ENCODE results near the gene OPN3.
A peak's percentile ranks its signal among the peaks of the same experiment; 100 is the strongest.

DNA sequence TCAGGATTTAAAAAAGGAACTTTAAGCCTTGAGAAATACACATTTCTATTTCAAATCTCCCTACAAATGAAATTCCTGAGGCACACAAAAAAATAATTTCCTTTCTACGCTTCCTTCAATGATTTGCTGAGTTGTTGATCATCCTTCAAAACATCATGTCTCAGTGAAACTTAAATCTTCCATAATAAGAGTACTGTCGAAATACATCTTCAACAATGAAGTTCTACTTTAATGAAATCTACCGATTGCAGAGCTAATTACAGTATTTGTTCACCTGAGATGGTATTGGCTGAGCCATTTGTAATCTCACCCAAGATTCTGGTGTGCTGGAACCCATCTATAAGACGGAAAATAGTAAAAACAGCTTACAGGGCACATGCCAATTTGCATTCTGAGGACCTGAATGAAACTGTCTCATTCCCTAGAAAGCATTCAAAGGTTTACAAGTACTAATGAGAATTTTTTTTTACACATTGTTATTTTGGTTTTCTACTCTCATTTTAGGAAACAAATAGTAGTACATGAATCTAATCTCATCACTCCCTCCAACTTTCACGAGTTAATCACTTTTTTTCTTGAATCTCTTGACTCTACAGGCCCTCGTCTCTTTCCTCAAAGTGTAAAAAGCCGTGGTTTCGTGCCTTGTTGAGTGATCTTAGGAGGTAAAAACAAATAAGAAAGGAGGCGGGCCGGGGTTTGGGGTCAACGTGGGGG is 1.1 kb downstream of the OPN3 start:
- no peak for TF ChIP-seq FOXK2 (IDR thresholded peaks at IDR 0.05)
- no peak for TF ChIP-seq TARDBP (IDR thresholded peaks at IDR 0.05)
- no peak for TF ChIP-seq SUZ12 (IDR thresholded peaks at IDR 0.05)
- TF ChIP-seq CTBP1 (IDR thresholded peaks at IDR 0.05; ENCODE audit: borderline replicate concordance) = no peak
- no peak for TF ChIP-seq FOXM1 (IDR thresholded peaks at IDR 0.05; ENCODE audit: borderline replicate concordance)
- no peak for TF ChIP-seq SP1 (IDR thresholded peaks at IDR 0.05)
- no peak for TF ChIP-seq LEF1 (IDR thresholded peaks at IDR 0.05; ENCODE audit: borderline replicate concordance)
- peak; percentile 76 for TF ChIP-seq L3MBTL2 (conservative IDR thresholded peaks at IDR 0.05)

Measured in HEK293T (cell line).